ENCODE measurements around the gene LRCH2.

Gene LRCH2

GRCh38 chrX:115189646-115190635 lies 44.0 kb downstream of the LRCH2 start:
- TF ChIP-seq, protein P1, sequence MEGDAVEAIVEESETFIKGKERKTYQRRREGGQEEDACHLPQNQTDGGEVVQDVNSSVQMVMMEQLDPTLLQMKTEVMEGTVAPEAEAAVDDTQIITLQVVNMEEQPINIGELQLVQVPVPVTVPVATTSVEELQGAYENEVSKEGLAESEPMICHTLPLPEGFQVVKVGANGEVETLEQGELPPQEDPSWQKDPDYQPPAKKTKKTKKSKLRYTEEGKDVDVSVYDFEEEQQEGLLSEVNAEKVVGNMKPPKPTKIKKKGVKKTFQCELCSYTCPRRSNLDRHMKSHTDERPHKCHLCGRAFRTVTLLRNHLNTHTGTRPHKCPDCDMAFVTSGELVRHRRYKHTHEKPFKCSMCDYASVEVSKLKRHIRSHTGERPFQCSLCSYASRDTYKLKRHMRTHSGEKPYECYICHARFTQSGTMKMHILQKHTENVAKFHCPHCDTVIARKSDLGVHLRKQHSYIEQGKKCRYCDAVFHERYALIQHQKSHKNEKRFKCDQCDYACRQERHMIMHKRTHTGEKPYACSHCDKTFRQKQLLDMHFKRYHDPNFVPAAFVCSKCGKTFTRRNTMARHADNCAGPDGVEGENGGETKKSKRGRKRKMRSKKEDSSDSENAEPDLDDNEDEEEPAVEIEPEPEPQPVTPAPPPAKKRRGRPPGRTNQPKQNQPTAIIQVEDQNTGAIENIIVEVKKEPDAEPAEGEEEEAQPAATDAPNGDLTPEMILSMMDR (IDR thresholded peaks at IDR 0.05; ENCODE audit: borderline replicate concordance, control extremely low read depth, extremely low read depth, insufficient read depth, missing control alignments): no peak
- in situ Hi-C loops (cut with MboI; ENCODE audit: low sequenced_read_pairs, unreplicated experiment): no loop called here
- no peak for DNase-seq (ENCODE audit: low spot score)

- no peak for DNase-seq (ENCODE audit: low spot score)
- in situ Hi-C loops (cut with MboI; ENCODE audit: low sequenced_read_pairs, unreplicated experiment): no loop called here
- TF ChIP-seq, protein P1 (IDR thresholded peaks at IDR 0.05; ENCODE audit: borderline replicate concordance, control extremely low read depth, extremely low read depth, insufficient read depth, missing control alignments): no peak
Observed at GRCh38 chrX:115189110-115189509, 44.8 kb downstream of the LRCH2 start, which contains the start of gene RBMXL3. RBMXL3 (plus strand) TSS chrX:115189410; CDS start chrX:115189442, 32 bp downstream.

DNA sequence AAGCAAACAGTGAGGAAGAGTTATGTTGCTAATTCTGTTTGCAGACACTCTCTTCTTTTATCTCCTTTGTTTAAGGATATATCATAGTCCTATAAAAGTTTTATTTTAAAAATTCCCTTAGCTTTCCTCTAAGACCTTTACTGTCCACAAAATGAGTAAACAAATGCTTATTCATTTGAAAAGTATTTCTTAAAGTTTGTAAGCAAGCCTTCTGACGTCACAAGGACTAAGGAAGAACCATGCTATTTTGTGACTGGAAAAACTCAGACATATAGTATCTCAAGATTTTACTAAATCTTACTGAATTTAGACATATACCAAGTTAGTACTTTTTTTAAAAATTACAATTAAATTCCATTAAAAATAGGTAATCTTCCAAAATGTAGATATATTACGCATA lies 49.9 kb downstream of the LRCH2 start:
- in situ Hi-C loops (cut with MboI; ENCODE audit: low sequenced_read_pairs, unreplicated experiment): no loop called here
- no peak for DNase-seq (ENCODE audit: low spot score)

DNA sequence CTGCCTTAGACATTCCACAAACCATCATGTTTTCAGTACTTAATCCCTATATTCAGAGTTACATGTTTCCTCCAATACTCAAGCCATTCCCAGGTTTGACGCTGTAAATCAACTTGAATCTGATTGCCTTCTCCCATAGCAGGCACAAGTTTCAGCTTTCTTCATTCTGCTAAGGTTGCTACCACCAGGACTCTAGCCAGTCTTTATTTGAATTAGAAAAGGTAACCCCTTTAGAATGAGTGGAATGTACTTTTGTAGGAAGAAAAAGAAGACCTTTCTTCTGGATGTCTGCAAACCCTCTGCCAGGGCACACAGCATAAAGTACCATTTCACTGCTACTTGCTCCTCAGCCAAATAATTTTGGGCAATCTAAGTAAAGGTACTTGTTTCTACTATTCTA lies 55.4 kb downstream of the LRCH2 start:
- in situ Hi-C loops (cut with MboI; ENCODE audit: low sequenced_read_pairs, unreplicated experiment): no loop called here
- TF ChIP-seq, protein P1 (IDR thresholded peaks at IDR 0.05; ENCODE audit: borderline replicate concordance, control extremely low read depth, extremely low read depth, insufficient read depth, missing control alignments): no peak
- no peak for DNase-seq (ENCODE audit: low spot score)

More for the DNA sequence above, 49.9 kb downstream of the LRCH2 start:
- TF ChIP-seq, protein P1 (IDR thresholded peaks at IDR 0.05; ENCODE audit: borderline replicate concordance, control extremely low read depth, extremely low read depth, insufficient read depth, missing control alignments): no peak

DNA sequence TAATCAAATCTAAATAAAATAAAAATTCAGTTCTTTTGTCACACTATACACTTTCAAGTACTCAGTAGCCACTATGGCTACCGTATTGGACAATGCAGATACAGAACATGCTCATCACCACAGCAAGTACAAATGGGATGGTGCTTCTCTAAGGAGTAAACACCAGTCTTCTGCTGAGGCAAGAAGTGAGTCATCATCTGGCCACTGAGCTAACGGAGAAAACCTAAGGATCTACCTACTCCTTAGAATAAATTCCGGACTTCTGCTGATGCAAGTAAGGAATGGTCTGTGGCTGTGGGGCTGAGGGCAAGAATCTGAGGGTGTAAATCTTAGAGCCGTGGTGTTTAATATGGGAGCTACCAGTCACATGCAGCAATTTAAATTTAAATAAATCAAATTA lies 56.0 kb downstream of the LRCH2 start:
- no peak for DNase-seq (ENCODE audit: low spot score)
- in situ Hi-C loops (cut with MboI; ENCODE audit: low sequenced_read_pairs, unreplicated experiment): no loop called here
- TF ChIP-seq, protein P1 (IDR thresholded peaks at IDR 0.05; ENCODE audit: borderline replicate concordance, control extremely low read depth, extremely low read depth, insufficient read depth, missing control alignments): no peak

DNA sequence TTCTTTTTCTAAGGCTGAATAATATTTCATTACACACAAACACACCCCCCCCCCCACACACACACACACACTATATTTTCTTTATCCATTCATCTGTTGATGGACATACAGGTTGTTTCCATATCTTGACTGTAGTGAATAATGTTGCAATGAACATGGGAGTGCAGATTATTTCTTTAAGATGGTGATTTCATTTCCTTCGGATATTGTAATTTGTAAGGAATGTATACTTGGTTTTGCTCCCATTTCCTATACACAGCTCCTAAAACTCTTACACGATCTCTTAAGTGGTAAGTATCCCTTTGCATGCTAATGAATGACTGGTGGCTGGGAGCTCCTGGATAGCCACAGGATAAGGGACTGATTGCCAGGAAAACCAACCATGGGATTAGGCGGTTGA lies 59.3 kb downstream of the LRCH2 start:
- in situ Hi-C loops (cut with MboI; ENCODE audit: low sequenced_read_pairs, unreplicated experiment): no loop called here
- TF ChIP-seq, protein P1 (IDR thresholded peaks at IDR 0.05; ENCODE audit: borderline replicate concordance, control extremely low read depth, extremely low read depth, insufficient read depth, missing control alignments): no peak
- DNase-seq (ENCODE audit: low spot score): no peak

Measured in GM13976 (cell line).